Measurements from ENCODE around the gene RANGRF.

GRCh38 chr17:8288336-8289102 lies at the start of gene RANGRF:
- TF ChIP-seq CTCF (IDR thresholded peaks at IDR 0.05) (no peak), POLR2A (IDR thresholded peaks at IDR 0.05) (peak in 1 of 2 donors; percentile 68)
